PC-9 (cell line): Measurements from ENCODE around the gene CFAP251. TPM values are rescaled to one million over a fixed set of nuclear protein-coding genes. Genes with fewer than 3 reads are reported as not detected.
"Not testable (repeated sequence)": the region's sequence is repeated elsewhere in the genome, so short reads cannot be mapped to it uniquely, and the experiment has no call there.

ENCODE experiments used
- BruUV-seq: library from RNA; stranded (reverse); fragments of 400-500 nt; replicated peaks from 2 replicates; lab custom pipeline; 2021; lab: Mats Ljungman, UMichigan
- CTCF ChIA-PET: fragments of 300-600 bp; sonication (Branson Sonifier 250); formaldehyde crosslinking; loops from one replicate; lab custom pipeline; 2022; ENCODE audit warnings: antibody characterized with exemption; lab: Charles Lee
- POLR2A ChIA-PET: fragments of 300-600 bp; sonication (Branson Sonifier 250); formaldehyde crosslinking; loops from one replicate; lab custom pipeline; 2022; ENCODE audit warnings: antibody characterized with exemption; ENCODE audit not compliant: unreplicated experiment; lab: Charles Lee
- DNase-seq, 2 experiments: peaks; one replicate each; pipeline versions ENCODE4 v3.0.0 to v3.0.0-alpha.2; 2015 to 2022; ENCODE audit warnings: mixed read lengths in 1 of 2
- H2AFZ ChIP-seq: fragments of 200-600 bp; sonication (generic); 2 replicates; pipeline ENCODE4 v1.8.1; 2017; ENCODE audit warnings: antibody characterized with exemption
- H3F3A ChIP-seq: fragments of 200-600 bp; sonication (generic); 2 replicates; pipeline ENCODE4 v1.8.1; 2017; ENCODE audit warnings: antibody characterized with exemption, mild to moderate bottlenecking, low read depth; ENCODE audit not compliant: insufficient read depth
- H3K27ac ChIP-seq: fragments of 200-600 bp; sonication (generic); 2 replicates; pipeline ENCODE4 v1.6.1; 2016; ENCODE audit warnings: mixed run types
- H3K27me3 ChIP-seq: fragments of 200-600 bp; sonication (generic); 2 replicates; pipeline ENCODE4 v1.6.1; 2016; ENCODE audit warnings: low read depth, mixed run types; ENCODE audit not compliant: insufficient read depth
- H3K36me3 ChIP-seq: fragments of 200-600 bp; sonication (generic); 2 replicates; pipeline ENCODE4 v1.6.1; 2016; ENCODE audit warnings: low read depth, mixed run types
- H3K4me1 ChIP-seq: fragments of 200-600 bp; sonication (generic); replicated peaks from 2 replicates; pipeline ENCODE4 v1.6.1; 2016; ENCODE audit warnings: mixed run types; ENCODE audit not compliant: insufficient read depth
- H3K4me2 ChIP-seq: fragments of 200-600 bp; sonication (generic); 2 replicates; pipeline ENCODE4 v1.6.1; 2017; ENCODE audit warnings: mixed run types
- H3K4me3 ChIP-seq: fragments of 200-600 bp; sonication (generic); 2 replicates; pipeline ENCODE4 v1.6.1; 2016; ENCODE audit warnings: mixed run types
- H3K79me2 ChIP-seq: fragments of 200-600 bp; sonication (generic); 2 replicates; pipeline ENCODE4 v1.6.1; 2017; ENCODE audit warnings: low read depth, mixed run types
- H3K9me2 ChIP-seq: fragments of 200-600 bp; sonication (generic); 2 replicates; pipeline ENCODE4 v1.8.1; 2017; ENCODE audit warnings: mild to moderate bottlenecking; ENCODE audit not compliant: insufficient read depth
- H3K9me3 ChIP-seq: fragments of 200-600 bp; sonication (generic); 2 replicates; pipeline ENCODE4 v1.8.1; 2016; ENCODE audit warnings: low read depth; ENCODE audit not compliant: insufficient read depth
- H4K20me1 ChIP-seq: fragments of 200-600 bp; sonication (generic); 2 replicates; pipeline ENCODE4 v1.8.1; 2017; ENCODE audit not compliant: insufficient read depth
- CTCF ChIP-seq: fragments of 200-600 bp; sonication (generic); conservative IDR thresholded peaks from 2 replicates; pipeline ENCODE4 v1.6.1; 2017; ENCODE audit warnings: mixed run types, antibody characterized with exemption, mild to moderate bottlenecking, moderate library complexity
- EZH2 ChIP-seq: fragments of 200-600 bp; sonication (generic); IDR thresholded peaks from 2 replicates; pipeline ENCODE4 v1.8.0; 2017; ENCODE audit warnings: antibody characterized with exemption, low read depth
- intact Hi-C: fragments of 100-400 bp; cut with micrococcal nuclease; formaldehyde crosslinking; loops from one replicate; pipeline ENCODE4 v1.10.0; 2022; ENCODE audit not compliant: unreplicated experiment
- total RNA-seq: library from RNA; stranded (reverse); gene quantifications from 2 replicates; pipeline ENCODE4 v1.2.3, GENCODE V29; 2021

The CFAP251 gene
- total RNA-seq, 1 experiment from 2014 or later = 4.3 TPM

- POLR2A ChIA-PET = interaction anchor here (0.5 to 1.0 kb wide), 5 partner anchors 85 to 612 kb away, joined by 3 to 9 read pairs (median 3); partner anchors contain the start of gene CAMKK2
- Histone ChIP-seq H3K9me3 (no peaks in the 10 kb centered on the region), H3F3A (peaks cover 28% of the 10 kb centered on the region), H2AFZ (peak overlapping the region; percentile 62), H4K20me1 (no peaks in the 10 kb centered on the region), H3K4me2 (peak overlapping the region; percentile 90), H3K79me2 (peaks cover 33% of the 10 kb centered on the region), H3K36me3 (0 out of 2 replicates have a peak, but pooled peaks cover 4% of the 10 kb centered on the region), H3K4me1 (peaks cover 26% of the 10 kb centered on the region), H3K4me3 (peak overlapping the region; percentile 73; the same call in 1 of the 2 replicates), H3K27me3 (no peaks in the 10 kb centered on the region), H3K9me2 (no peaks in the 10 kb centered on the region), H3K27ac (peak overlapping the region; percentile 46)
- no peak for DNase-seq
- intact Hi-C loops = loop anchor here (1.0 to 2.0 kb wide), 4 partner anchors 49 to 191 kb away; no protein-coding TSS in a partner anchor
- CTCF ChIA-PET = interaction anchor here (0.5 to 2.3 kb wide), 4 partner anchors 47 to 447 kb away, joined by 3 to 18 read pairs (median 8); partner anchors contain the start of gene RHOF
- BruUV-seq = TSS peak; percentile 92
- TF ChIP-seq CTCF (peak; percentile 60), EZH2 (no peak)
Measured at GRCh38 chr12:121888083-121888477, 30.3 kb upstream of the CFAP251 start.

GRCh38 chr12:121888478-121889273 lies 29.7 kb upstream of the CFAP251 start, which contains the start of gene PSMD9:
TSS of gene PSMD9 (plus strand) at chr12:121888790. CDS start at chr12:121888857, 67 bp downstream.
- intact Hi-C loops = loop anchor here (1.0 to 2.0 kb wide), 4 partner anchors 49 to 192 kb away; no protein-coding TSS in a partner anchor
- ChIA-PET POLR2A (interaction anchor here (0.5 to 1.0 kb wide), 5 partner anchors 86 to 612 kb away, joined by 3 to 9 read pairs (median 3); partner anchors contain the start of gene CAMKK2), CTCF (interaction anchor here (0.5 to 2.3 kb wide), 2 partner anchors 94 to 272 kb away, joined by 12 to 18 read pairs; partner anchors contain the start of gene RHOF)
- Histone ChIP-seq H3K27me3 (no peaks in the 10 kb centered on the region), H4K20me1 (no peaks in the 10 kb centered on the region), H3K4me3 (peak within 1 kb of the TSS; percentile 73), H2AFZ (peak within 1 kb of the TSS; percentile 79), H3K9me3 (no peaks in the 10 kb centered on the region), H3K4me1 (peaks cover 26% of the 10 kb centered on the region), H3K36me3 (0 out of 2 replicates have a peak, but pooled peaks cover 4% of the 10 kb centered on the region), H3F3A (peaks cover 27% of the 10 kb centered on the region), H3K79me2 (peaks cover 39% of the 10 kb centered on the region), H3K27ac (peak within 1 kb of the TSS; percentile 72), H3K4me2 (peak within 1 kb of the TSS; percentile 90), H3K9me2 (no peaks in the 10 kb centered on the region)
- DNase-seq = peak; percentile 89 to 98
- no TSS peak for BruUV-seq
- TF ChIP-seq CTCF = peak; percentile 63
- TF ChIP-seq EZH2 = no peak

- intact Hi-C loops = loop anchor here (2.0 kb wide), 1 partner anchor 192 kb away; no protein-coding TSS in a partner anchor
- Histone ChIP-seq H3K79me2 (peaks cover 40% of the 10 kb centered on the region), H3K27ac (peak overlapping the region; percentile 72), H3K27me3 (no peaks in the 10 kb centered on the region), H3K4me2 (peak overlapping the region; percentile 90), H3K9me2 (no peaks in the 10 kb centered on the region), H2AFZ (peak overlapping the region; percentile 79), H3K36me3 (0 out of 2 replicates have a peak, but pooled peaks cover 4% of the 10 kb centered on the region), H4K20me1 (no peaks in the 10 kb centered on the region), H3F3A (peaks cover 23% of the 10 kb centered on the region), H3K9me3 (no peaks in the 10 kb centered on the region), H3K4me3 (peak overlapping the region; percentile 73), H3K4me1 (peaks cover 26% of the 10 kb centered on the region)
- ChIA-PET POLR2A (no interaction called here), CTCF (interaction anchor here (0.6 to 2.3 kb wide), 2 partner anchors 94 to 207 kb away, joined by 7 to 18 read pairs; partner anchors contain the start of gene RHOF)
- BruUV-seq = TSS peak; percentile 48
- DNase-seq = no peak
- TF ChIP-seq EZH2 = no peak
- TF ChIP-seq CTCF = no peak
Measured at GRCh38 chr12:121889274-121889624, 29.1 kb upstream of the CFAP251 start.

- ChIA-PET POLR2A (interaction anchor here (0.6 kb wide), 1 partner anchor 44 kb away, joined by 3 read pairs; no protein-coding TSS in a partner anchor), CTCF (interaction anchor here (0.6 to 2.3 kb wide), 2 partner anchors 95 to 207 kb away, joined by 7 to 18 read pairs; partner anchors contain the start of gene RHOF)
- peaks cover 28% of the 10 kb centered on the region for H3K4me1 ChIP-seq
- not testable (repeated sequence) for DNase-seq, H2AFZ ChIP-seq, H3K9me3 ChIP-seq, H3K36me3 ChIP-seq, H3K27me3 ChIP-seq, BruUV-seq, H4K20me1 ChIP-seq, H3K9me2 ChIP-seq
- H3K27ac ChIP-seq = peak overlapping the region; percentile 72
- peaks cover 44% of the 10 kb centered on the region for H3K79me2 ChIP-seq
- H3K4me2 ChIP-seq = peak overlapping the region; percentile 90
- intact Hi-C loops = loop anchor here (2.0 kb wide), 1 partner anchor 193 kb away; no protein-coding TSS in a partner anchor
- peaks cover 22% of the 10 kb centered on the region for H3F3A ChIP-seq
- peak overlapping the region; percentile 73 for H3K4me3 ChIP-seq
Measured at GRCh38 chr12:121889661-121890060, 28.7 kb upstream of the CFAP251 start.
